H1 (cell line): ENCODE results near the gene JMJD8. TPM values are rescaled to one million over a fixed set of nuclear protein-coding genes. Genes with fewer than 3 reads are reported as not detected.
A peak's percentile ranks its signal among the peaks of the same experiment; 100 is the strongest.

Experiments used
- CTCF ChIA-PET: fragments of 300-600 bp; sonication (Branson Sonifier 250); formaldehyde crosslinking; loops from one replicate; lab custom pipeline; 2021; ENCODE audit not compliant: partially characterized antibody; lab: Charles Lee
- POLR2A ChIA-PET: fragments of 300-600 bp; sonication (Branson Sonifier 250); formaldehyde crosslinking; loops from one replicate; lab custom pipeline; 2021; ENCODE audit warnings: inconsistent platforms; ENCODE audit not compliant: partially characterized antibody; lab: Charles Lee
- DNase-seq, 2 experiments: peaks; one replicate each; pipeline versions ENCODE4 v3.0.0 to v3.0.0-alpha.2; 2010 to 2022; ENCODE audit warnings: low spot score in 2 of 2, low read depth in 1 of 2, mixed read lengths in 1 of 2
- FAIRE-seq: peaks from 2 replicates; lab custom pipeline; 2011; peaks lifted over from hg19 to GRCh38; lab: Jason Lieb, UNC
- H2AFZ ChIP-seq: 2 replicates; pipeline ENCODE4 v1.8.1; 2012; ENCODE audit warnings: low read length, inconsistent platforms
- H2AK5ac ChIP-seq: 2 replicates; pipeline ENCODE4 v1.6.1; 2013; ENCODE audit warnings: low read depth, low read length
- H2BK120ac ChIP-seq: replicated peaks from 2 replicates; pipeline ENCODE3; 2013; ENCODE audit warnings: low read depth, low read length, inconsistent platforms
- H2BK12ac ChIP-seq: 2 replicates; pipeline ENCODE4 v1.6.1; 2013; ENCODE audit warnings: low read depth, low read length
- H2BK15ac ChIP-seq: 2 replicates; pipeline ENCODE4 v1.6.1; 2013; ENCODE audit warnings: low read length
- H2BK20ac ChIP-seq: 2 replicates; pipeline ENCODE4 v1.6.1; 2013; ENCODE audit warnings: low read length
- H2BK5ac ChIP-seq: 2 replicates; pipeline ENCODE4 v1.6.1; 2013; ENCODE audit warnings: low read depth, low read length
- H3K14ac ChIP-seq: 2 replicates; pipeline ENCODE4 v1.6.1; 2013; ENCODE audit warnings: inconsistent platforms; ENCODE audit not compliant: insufficient read length
- H3K18ac ChIP-seq: 2 replicates; pipeline ENCODE4 v1.6.1; 2013; ENCODE audit warnings: low read length; ENCODE audit errors: extremely low read depth
- H3K23ac ChIP-seq: 2 replicates; pipeline ENCODE4 v1.6.1; 2013; ENCODE audit warnings: inconsistent platforms; ENCODE audit not compliant: insufficient read length
- H3K23me2 ChIP-seq: 2 replicates; pipeline ENCODE4 v1.6.1; 2013; ENCODE audit warnings: low read depth, low read length
- H3K27ac ChIP-seq: 2 replicates; pipeline ENCODE4 v1.6.1; 2011; ENCODE audit warnings: low read depth, low read length, inconsistent platforms
- H3K27me3 ChIP-seq, 4 experiments: replicated peaks in 1 of 4; 1 replicate in 1 of 4; 2 replicates in 3 of 4; pipeline versions ENCODE4 v1.6.1 to v1.8.1; 2011 to 2013; ENCODE audit warnings: low read length in 3 of 4, mild to moderate bottlenecking in 3 of 4, inconsistent platforms in 2 of 4, mixed read lengths in 2 of 4, moderate library complexity in 1 of 4; ENCODE audit not compliant: control insufficient read depth in 3 of 4, insufficient read depth in 3 of 4; ENCODE audit errors: extremely low read depth in 1 of 4
- H3K36me3 ChIP-seq, 4 experiments: 2 replicates each; pipeline versions ENCODE4 v1.6.1 to v1.8.1; 2011 to 2013; ENCODE audit warnings: mild to moderate bottlenecking in 4 of 4, low read length in 3 of 4, moderate library complexity in 2 of 4, control low read depth in 1 of 4, inconsistent platforms in 1 of 4; ENCODE audit not compliant: insufficient read depth in 4 of 4, control insufficient read depth in 2 of 4
- H3K4ac ChIP-seq: replicated peaks from 2 replicates; pipeline ENCODE3; 2013; ENCODE audit warnings: low read length, low read depth, mixed read lengths, inconsistent platforms; ENCODE audit not compliant: insufficient read length
- H3K4me1 ChIP-seq, 4 experiments: replicated peaks in 1 of 4; 1 replicate in 1 of 4; 2 replicates in 3 of 4; pipeline versions ENCODE4 v1.6.1 to v1.8.1; 2011 to 2013; ENCODE audit warnings: low read length in 3 of 4, inconsistent platforms in 2 of 4, mixed read lengths in 1 of 4; ENCODE audit not compliant: insufficient read depth in 4 of 4, control insufficient read depth in 3 of 4
- H3K4me2 ChIP-seq, 2 experiments: 2 replicates each; pipeline versions ENCODE4 v1.6.1 to v1.8.1; 2011 to 2013; ENCODE audit warnings: low read depth in 2 of 2, low read length in 2 of 2, control low read depth in 1 of 2, inconsistent platforms in 1 of 2, mild to moderate bottlenecking in 1 of 2; ENCODE audit not compliant: insufficient read depth in 1 of 2
- H3K4me3 ChIP-seq, 4 experiments: fragments of 200-600, 300-600 bp in 1 of 4; sonication (generic), shearing (Covaris generic), sonication (Bioruptor Twin) in 1 of 4; 2 replicates each; pipeline versions ENCODE4 v1.5.1 to v1.8.1; 2011 to 2016; ENCODE audit warnings: low read length in 4 of 4, low read depth in 3 of 4, control low read depth in 2 of 4, inconsistent platforms in 2 of 4, mild to moderate bottlenecking in 2 of 4, mixed read lengths in 1 of 4, moderate library complexity in 1 of 4; ENCODE audit not compliant: insufficient read depth in 2 of 4; ENCODE audit errors: extremely low read depth in 1 of 4
- H3K56ac ChIP-seq: replicated peaks from 2 replicates; pipeline ENCODE3; 2013; ENCODE audit warnings: low read depth, mild to moderate bottlenecking, mixed read lengths, low read length, inconsistent platforms; ENCODE audit not compliant: insufficient read length
- H3K79me1 ChIP-seq: 2 replicates; pipeline ENCODE4 v1.6.1; 2013; ENCODE audit warnings: low read depth, low read length, control low read depth
- H3K79me2 ChIP-seq, 2 experiments: 2 replicates each; pipeline versions ENCODE4 v1.6.1 to v1.8.1; 2012 to 2013; ENCODE audit warnings: low read length in 2 of 2, mild to moderate bottlenecking in 2 of 2, inconsistent platforms in 1 of 2; ENCODE audit not compliant: insufficient read depth in 2 of 2, control insufficient read depth in 1 of 2
- H3K9ac ChIP-seq, 4 experiments: replicated peaks in 1 of 4; 1 replicate in 1 of 4; 2 replicates in 3 of 4; pipeline versions ENCODE4 v1.6.1 to v1.8.1; 2011 to 2013; ENCODE audit warnings: low read depth in 3 of 4, low read length in 3 of 4, control low read depth in 2 of 4, mild to moderate bottlenecking in 2 of 4, moderate library complexity in 2 of 4, inconsistent platforms in 1 of 4; ENCODE audit errors: extremely low read depth in 1 of 4
- H3K9me3 ChIP-seq, 2 experiments: 2 replicates each; pipeline versions ENCODE4 v1.6.1 to v1.8.1; 2012 to 2013; ENCODE audit warnings: mild to moderate bottlenecking in 2 of 2, moderate library complexity in 2 of 2, control low read depth in 1 of 2, inconsistent platforms in 1 of 2, low read depth in 1 of 2, low read length in 1 of 2, mixed read lengths in 1 of 2; ENCODE audit not compliant: insufficient read depth in 2 of 2
- H4K20me1 ChIP-seq, 2 experiments: replicated peaks in 1 of 2; 2 replicates each; pipeline versions ENCODE3 to v1.8.1; 2011 to 2013; ENCODE audit warnings: inconsistent platforms in 2 of 2, low read length in 2 of 2, mild to moderate bottlenecking in 1 of 2; ENCODE audit not compliant: insufficient read depth in 2 of 2, control insufficient read depth in 1 of 2
- H4K5ac ChIP-seq: 2 replicates; pipeline ENCODE4 v1.6.1; 2013; ENCODE audit warnings: low read length, low read depth, mixed read lengths, inconsistent platforms; ENCODE audit not compliant: insufficient read length
- H4K8ac ChIP-seq: 2 replicates; pipeline ENCODE4 v1.8.0; 2013; ENCODE audit warnings: mild to moderate bottlenecking, moderate library complexity, low read length, inconsistent platforms; ENCODE audit not compliant: insufficient read depth; ENCODE audit errors: extremely low read depth
- H4K91ac ChIP-seq: replicated peaks from 2 replicates; pipeline ENCODE3; 2013; ENCODE audit warnings: low read length, mixed read lengths, inconsistent platforms; ENCODE audit not compliant: insufficient read length
- CBX8 ChIP-seq: fragments of 300-800, 300-1000 bp; sonication (generic); IDR thresholded peaks from 2 replicates; pipeline ENCODE4 v1.7.1; 2016; ENCODE audit warnings: low read depth, low read length, borderline replicate concordance
- EZH2 ChIP-seq: fragments of 200-600 bp; sonication (generic); IDR thresholded peaks from 2 replicates; pipeline ENCODE4 v1.7.1; 2012; ENCODE audit warnings: low read depth, mild to moderate bottlenecking, moderate library complexity, low read length, inconsistent platforms; ENCODE audit not compliant: severe bottlenecking
- GABPA ChIP-seq: IDR thresholded peaks from 2 replicates; pipeline ENCODE4 v1.6.1; 2011; ENCODE audit warnings: mild to moderate bottlenecking, low read length, moderate library complexity, borderline replicate concordance; ENCODE audit not compliant: insufficient read depth
- GTF2F1 ChIP-seq: IDR thresholded peaks from 2 replicates; pipeline ENCODE4 v1.6.1; 2012; ENCODE audit warnings: low read depth, low read length, improper control_type of control experiment, borderline replicate concordance
- NANOG ChIP-seq: IDR thresholded peaks from 2 replicates; pipeline ENCODE4 v1.6.1; 2011; ENCODE audit warnings: low read length, low read depth, mild to moderate bottlenecking, inconsistent platforms; ENCODE audit not compliant: insufficient read depth, poor library complexity, severe bottlenecking
- RFX5 ChIP-seq: IDR thresholded peaks from 2 replicates; pipeline ENCODE4 v1.6.1; 2011; ENCODE audit warnings: low read depth, low read length, improper control_type of control experiment, borderline replicate concordance
- WGBS, 2 experiments: shearing (Covaris generic) in 1 of 2; methylation state at CpG; one replicate each; pipeline versions ENCODE4 v1.1.6 to v1.1.7; 2013 to 2015; ENCODE audit warnings: low lambda C conversion rate in 2 of 2, mixed read lengths in 2 of 2, inconsistent platforms in 1 of 2, low coverage in 1 of 2, missing lambda C conversion rate in 1 of 2; ENCODE audit not compliant: insufficient replicate concordance in 2 of 2, insufficient coverage in 1 of 2, insufficient read length in 1 of 2; ENCODE audit errors: extremely low coverage in 1 of 2, missing lambda C conversion rate in 1 of 2; 5-methylcytosine and 5-hydroxymethylcytosine counted together
- polyA plus RNA-seq, 7 experiments: library from polyadenylated mRNA; depleted of rRNA in 3 of 7; stranded (reverse) in 5 of 7; unstranded in 2 of 7; fragments of >200 nt in 5 of 7; fragments of 200-250 nt in 2 of 7; gene quantifications; 1 replicate in 5 of 7; 2 replicates in 1 of 7; 4 replicates in 1 of 7; pipeline versions ENCODE4 v1.2.1 to v1.2.3, GENCODE V29; 2011 to 2013; ENCODE audit warnings: missing spikeins in 2 of 7, mixed read lengths in 2 of 7
- total RNA-seq: library from RNA; stranded (reverse); fragmentation: NEBNext Ultra II Directional; extraction: Animal tissue kit (Norgen Biotek cat#: 25700); gene quantifications from 2 replicates; pipeline ENCODE4 v1.2.1, GENCODE V29; 2021
- TF ChIP-seq, protein P1 (sequence below): IDR thresholded peaks from 2 replicates; pipeline ENCODE4 v1.6.1; 2011; ENCODE audit warnings: low read length, improper control_type of control experiment

JMJD8 gene
- total and polyA plus RNA-seq, 2 of the 8 experiments (the other 6 are each of a cell fraction or from before 2014, with no cell fraction given) = 46.4 to 87.4 TPM

DNA sequence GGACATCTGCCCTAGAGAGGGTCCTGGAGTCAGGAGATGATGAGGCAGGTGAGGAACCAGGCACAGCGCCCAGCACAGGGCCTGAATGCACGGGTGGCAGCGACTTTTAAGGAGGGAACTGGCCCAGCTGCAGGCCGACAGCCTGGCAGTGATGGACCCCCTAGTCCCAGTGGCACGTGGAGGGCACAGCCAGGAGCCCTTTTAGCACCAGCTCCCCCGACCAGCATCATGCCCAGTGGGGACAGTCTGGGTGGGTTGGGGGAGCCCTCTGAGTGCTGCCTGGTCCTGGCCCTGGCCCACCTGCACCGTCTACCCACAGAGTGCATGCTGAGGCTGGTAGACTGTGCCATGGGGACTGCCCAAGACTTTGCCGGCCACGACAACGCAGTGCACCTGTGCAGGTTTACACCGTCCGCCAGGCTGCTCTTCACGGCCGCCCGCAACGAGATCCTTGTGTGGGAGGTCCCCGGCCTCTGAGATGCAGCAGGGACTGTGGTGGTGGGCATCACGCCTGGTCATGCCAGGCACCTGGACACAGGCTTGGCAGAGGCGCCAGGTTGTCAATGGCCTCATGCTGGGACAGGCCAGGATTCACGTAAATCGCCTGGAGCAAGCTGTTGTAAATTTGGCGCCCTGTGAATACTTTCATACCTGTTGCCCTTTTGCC, 16.9 kb downstream of the JMJD8 start:
- Histone ChIP-seq H3K4me3 (0 out of 8 replicates have a peak overlapping the region, but pooled peaks of 1 of the 4 experiments have one; percentile 89), H3K4me2 (no peak overlapping the region)

More for the DNA sequence above, 16.9 kb downstream of the JMJD8 start:
- H2BK12ac ChIP-seq = peak overlapping the region; percentile 53; the same call in 1 of the 2 replicates
- TF ChIP-seq GABPA (no peak), GTF2F1 (no peak), RFX5 (no peak), NANOG (no peak), EZH2 (no peak), CBX8 (no peak)
- TF ChIP-seq, protein P1, sequence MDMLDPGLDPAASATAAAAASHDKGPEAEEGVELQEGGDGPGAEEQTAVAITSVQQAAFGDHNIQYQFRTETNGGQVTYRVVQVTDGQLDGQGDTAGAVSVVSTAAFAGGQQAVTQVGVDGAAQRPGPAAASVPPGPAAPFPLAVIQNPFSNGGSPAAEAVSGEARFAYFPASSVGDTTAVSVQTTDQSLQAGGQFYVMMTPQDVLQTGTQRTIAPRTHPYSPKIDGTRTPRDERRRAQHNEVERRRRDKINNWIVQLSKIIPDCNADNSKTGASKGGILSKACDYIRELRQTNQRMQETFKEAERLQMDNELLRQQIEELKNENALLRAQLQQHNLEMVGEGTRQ = no peak
- TF ChIP-seq, all 59 proteins: peak for 0
- H3K14ac ChIP-seq = no peak overlapping the region
- H4K8ac ChIP-seq = peak overlapping the region; percentile 89
- no peak overlapping the region for H2BK120ac ChIP-seq
- H2BK20ac ChIP-seq = no peak overlapping the region
- peak overlapping the region; percentile 46; the same call in 1 of the 2 replicates for H2BK15ac ChIP-seq
- DNase-seq (no peak), FAIRE-seq (no peak)
- peaks cover 3 to 19% of the 10 kb centered on the region in 2 experiments for H4K20me1 ChIP-seq
- H3K4me1 ChIP-seq = peaks cover 0 to 8% (median 5%) of the 10 kb centered on the region in 4 experiments; a peak in 5 of 7 replicates
- no peak overlapping the region for H2AFZ ChIP-seq
- H4K91ac ChIP-seq = peak overlapping the region; percentile 73
- ChIA-PET CTCF (interaction anchor here (0.6 to 12.0 kb wide), 12 partner anchors 9 to 99 kb away, joined by 3 to 104 read pairs (median 4); partner anchors contain the start of genes JMJD8, WDR24 and WDR90), POLR2A (interaction anchor here (0.7 to 17.4 kb wide), 11 partner anchors 9 to 141 kb away, joined by 3 to 214 read pairs (median 4); partner anchors contain the start of genes JMJD8, RHBDL1, STUB1 and WDR90)
- H3K79me2 ChIP-seq = peaks cover 0 to 13% of the 10 kb centered on the region in 2 experiments; a peak in 1 of 4 replicates
- WGBS, 2 experiments = 85% methylated on average over 22 of the region's 22 CpGs; no CpG with 5 or more reads in 1 of the 2 experiments
- H3K27ac ChIP-seq = no peak overlapping the region
- H3K27me3 ChIP-seq = no peaks in the 10 kb centered on the region
- peaks cover 5% of the 10 kb centered on the region; the same call in 1 of the 2 replicates for H3K23me2 ChIP-seq
- H3K56ac ChIP-seq = no peak overlapping the region
- H3K4ac ChIP-seq = peak overlapping the region; percentile 53
- no peak overlapping the region for H3K23ac ChIP-seq
- peaks cover 13% of the 10 kb centered on the region for H3K79me1 ChIP-seq
- H2BK5ac ChIP-seq = 0 out of 2 replicates have a peak overlapping the region, but pooled peaks have one; percentile 32
- no peak overlapping the region for H3K9ac ChIP-seq
- no peak overlapping the region for H3K18ac ChIP-seq
- H4K5ac ChIP-seq = no peak overlapping the region
- H2AK5ac ChIP-seq = 0 out of 2 replicates have a peak overlapping the region, but pooled peaks have one; percentile 4
- H3K36me3 ChIP-seq = peaks cover 8 to 30% (median 25%) of the 10 kb centered on the region in 4 experiments; a peak in 6 of 8 replicates
- no peaks in the 10 kb centered on the region for H3K9me3 ChIP-seq
